PFSK-1 (cell line): ENCODE measurements around the gene CYBA.

Source experiments
- POLR2AphosphoS5 ChIP-seq: IDR thresholded peaks from 2 replicates; pipeline ENCODE4 v1.6.1; 2012; ENCODE audit warnings: low read depth, mild to moderate bottlenecking, control low read depth, low read length, moderate library complexity
- TF ChIP-seq, protein P1 (sequence below), 2 experiments: IDR thresholded peaks; 2 replicates each; pipeline versions ENCODE4 v1.6.1 to v1.8.0; 2011 to 2012; ENCODE audit warnings: low read depth in 2 of 2, low read length in 2 of 2, control low read depth in 1 of 2, inconsistent platforms in 1 of 2, mild to moderate bottlenecking in 1 of 2, moderate library complexity in 1 of 2; ENCODE audit not compliant: insufficient read depth in 1 of 2

DNA sequence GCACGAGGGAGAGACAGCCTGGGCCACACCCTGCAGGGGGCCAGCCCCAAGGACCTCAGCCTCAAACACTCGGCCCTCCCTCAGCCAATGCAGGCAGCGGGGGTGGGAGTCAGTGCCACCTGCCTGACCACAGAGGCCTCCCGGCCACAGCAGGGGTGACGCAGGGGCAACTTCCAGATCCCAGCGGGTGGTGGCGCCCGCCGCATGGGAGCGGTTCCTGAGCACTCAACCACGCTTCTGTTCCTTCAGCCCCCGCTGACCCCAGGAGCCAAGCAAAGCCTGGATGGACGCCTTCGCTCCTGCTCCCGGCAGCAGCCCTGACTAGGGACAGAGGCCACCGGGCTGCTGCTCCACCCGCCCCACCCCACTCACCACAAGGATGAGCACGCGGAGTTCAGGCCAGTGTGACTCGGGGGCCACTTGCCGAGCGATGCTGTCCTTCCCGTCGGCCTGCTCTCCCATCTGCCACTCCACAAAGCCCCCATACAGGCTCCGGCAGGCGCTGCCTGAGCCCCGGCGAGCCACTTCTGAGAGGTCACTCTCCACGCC is 5.0 kb upstream of the CYBA start:
- TF ChIP-seq, protein P1, sequence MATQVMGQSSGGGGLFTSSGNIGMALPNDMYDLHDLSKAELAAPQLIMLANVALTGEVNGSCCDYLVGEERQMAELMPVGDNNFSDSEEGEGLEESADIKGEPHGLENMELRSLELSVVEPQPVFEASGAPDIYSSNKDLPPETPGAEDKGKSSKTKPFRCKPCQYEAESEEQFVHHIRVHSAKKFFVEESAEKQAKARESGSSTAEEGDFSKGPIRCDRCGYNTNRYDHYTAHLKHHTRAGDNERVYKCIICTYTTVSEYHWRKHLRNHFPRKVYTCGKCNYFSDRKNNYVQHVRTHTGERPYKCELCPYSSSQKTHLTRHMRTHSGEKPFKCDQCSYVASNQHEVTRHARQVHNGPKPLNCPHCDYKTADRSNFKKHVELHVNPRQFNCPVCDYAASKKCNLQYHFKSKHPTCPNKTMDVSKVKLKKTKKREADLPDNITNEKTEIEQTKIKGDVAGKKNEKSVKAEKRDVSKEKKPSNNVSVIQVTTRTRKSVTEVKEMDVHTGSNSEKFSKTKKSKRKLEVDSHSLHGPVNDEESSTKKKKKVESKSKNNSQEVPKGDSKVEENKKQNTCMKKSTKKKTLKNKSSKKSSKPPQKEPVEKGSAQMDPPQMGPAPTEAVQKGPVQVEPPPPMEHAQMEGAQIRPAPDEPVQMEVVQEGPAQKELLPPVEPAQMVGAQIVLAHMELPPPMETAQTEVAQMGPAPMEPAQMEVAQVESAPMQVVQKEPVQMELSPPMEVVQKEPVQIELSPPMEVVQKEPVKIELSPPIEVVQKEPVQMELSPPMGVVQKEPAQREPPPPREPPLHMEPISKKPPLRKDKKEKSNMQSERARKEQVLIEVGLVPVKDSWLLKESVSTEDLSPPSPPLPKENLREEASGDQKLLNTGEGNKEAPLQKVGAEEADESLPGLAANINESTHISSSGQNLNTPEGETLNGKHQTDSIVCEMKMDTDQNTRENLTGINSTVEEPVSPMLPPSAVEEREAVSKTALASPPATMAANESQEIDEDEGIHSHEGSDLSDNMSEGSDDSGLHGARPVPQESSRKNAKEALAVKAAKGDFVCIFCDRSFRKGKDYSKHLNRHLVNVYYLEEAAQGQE (IDR thresholded peaks at IDR 0.05; ENCODE audit: insufficient read depth in 1 of 2, low read depth in 2 of 2, low read length in 2 of 2) = no peak
- TF ChIP-seq POLR2AphosphoS5 = no peak
